ENCODE results near the gene A1BG.

A1BG gene

DNA sequence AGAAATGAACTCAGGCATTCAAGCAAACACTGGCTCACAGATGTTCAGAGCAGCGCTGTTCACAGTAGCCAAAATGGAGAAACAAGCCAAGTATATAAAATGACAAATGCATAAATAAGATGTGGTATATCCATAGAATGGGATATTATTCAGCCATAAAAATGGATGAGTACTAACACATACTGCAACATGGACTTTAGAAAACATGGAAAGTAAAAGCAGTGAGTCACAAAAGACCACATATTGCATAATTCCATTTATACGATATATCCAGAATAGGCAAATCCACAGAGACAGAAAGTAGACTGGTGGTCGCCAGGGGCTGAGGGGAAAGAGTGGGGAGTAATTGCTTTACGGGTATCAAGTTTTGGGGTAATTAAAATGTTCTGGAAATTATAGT, 20.9 kb upstream of the A1BG start:
- Histone ChIP-seq H3F3A (ENCODE audit: low read depth) (no peaks in the 10 kb centered on the region), H4K20me1 (ENCODE audit: insufficient read depth, low read length, poor library complexity, severe bottlenecking) (no peaks in the 10 kb centered on the region), H3K79me2 (ENCODE audit: insufficient read depth, low read length) (no peaks in the 10 kb centered on the region), H3K9me3 (ENCODE audit: insufficient read depth, low read depth, low read length) (no peaks in the 10 kb centered on the region), H2AFZ (ENCODE audit: low read length) (no peak overlapping the region), H3K4me3 (ENCODE audit: low read length, poor library complexity, severe bottlenecking) (no peak overlapping the region), H3K9me2 (replicated peaks; ENCODE audit: low read depth, low read length) (no peaks in the 10 kb centered on the region), H3K4me1 (ENCODE audit: insufficient read depth, low read length, poor library complexity, severe bottlenecking) (no peaks in the 10 kb centered on the region), H3K36me3 (ENCODE audit: insufficient read depth, low read length) (no peaks in the 10 kb centered on the region), H3K27me3 (ENCODE audit: insufficient read depth, low read length, poor library complexity, severe bottlenecking) (no peaks in the 10 kb centered on the region), H3K4me2 (ENCODE audit: low read depth, low read length, poor library complexity, severe bottlenecking) (no peak overlapping the region), H3K9ac (ENCODE audit: low read depth, low read length, poor library complexity, severe bottlenecking) (no peak overlapping the region)
- TF ChIP-seq, protein P1, sequence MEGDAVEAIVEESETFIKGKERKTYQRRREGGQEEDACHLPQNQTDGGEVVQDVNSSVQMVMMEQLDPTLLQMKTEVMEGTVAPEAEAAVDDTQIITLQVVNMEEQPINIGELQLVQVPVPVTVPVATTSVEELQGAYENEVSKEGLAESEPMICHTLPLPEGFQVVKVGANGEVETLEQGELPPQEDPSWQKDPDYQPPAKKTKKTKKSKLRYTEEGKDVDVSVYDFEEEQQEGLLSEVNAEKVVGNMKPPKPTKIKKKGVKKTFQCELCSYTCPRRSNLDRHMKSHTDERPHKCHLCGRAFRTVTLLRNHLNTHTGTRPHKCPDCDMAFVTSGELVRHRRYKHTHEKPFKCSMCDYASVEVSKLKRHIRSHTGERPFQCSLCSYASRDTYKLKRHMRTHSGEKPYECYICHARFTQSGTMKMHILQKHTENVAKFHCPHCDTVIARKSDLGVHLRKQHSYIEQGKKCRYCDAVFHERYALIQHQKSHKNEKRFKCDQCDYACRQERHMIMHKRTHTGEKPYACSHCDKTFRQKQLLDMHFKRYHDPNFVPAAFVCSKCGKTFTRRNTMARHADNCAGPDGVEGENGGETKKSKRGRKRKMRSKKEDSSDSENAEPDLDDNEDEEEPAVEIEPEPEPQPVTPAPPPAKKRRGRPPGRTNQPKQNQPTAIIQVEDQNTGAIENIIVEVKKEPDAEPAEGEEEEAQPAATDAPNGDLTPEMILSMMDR (conservative IDR thresholded peaks at IDR 0.05; ENCODE audit: low read length): no peak
- no peak for TF ChIP-seq EZH2phosphoT487 (IDR thresholded peaks at IDR 0.05; ENCODE audit: borderline replicate concordance)

DNA sequence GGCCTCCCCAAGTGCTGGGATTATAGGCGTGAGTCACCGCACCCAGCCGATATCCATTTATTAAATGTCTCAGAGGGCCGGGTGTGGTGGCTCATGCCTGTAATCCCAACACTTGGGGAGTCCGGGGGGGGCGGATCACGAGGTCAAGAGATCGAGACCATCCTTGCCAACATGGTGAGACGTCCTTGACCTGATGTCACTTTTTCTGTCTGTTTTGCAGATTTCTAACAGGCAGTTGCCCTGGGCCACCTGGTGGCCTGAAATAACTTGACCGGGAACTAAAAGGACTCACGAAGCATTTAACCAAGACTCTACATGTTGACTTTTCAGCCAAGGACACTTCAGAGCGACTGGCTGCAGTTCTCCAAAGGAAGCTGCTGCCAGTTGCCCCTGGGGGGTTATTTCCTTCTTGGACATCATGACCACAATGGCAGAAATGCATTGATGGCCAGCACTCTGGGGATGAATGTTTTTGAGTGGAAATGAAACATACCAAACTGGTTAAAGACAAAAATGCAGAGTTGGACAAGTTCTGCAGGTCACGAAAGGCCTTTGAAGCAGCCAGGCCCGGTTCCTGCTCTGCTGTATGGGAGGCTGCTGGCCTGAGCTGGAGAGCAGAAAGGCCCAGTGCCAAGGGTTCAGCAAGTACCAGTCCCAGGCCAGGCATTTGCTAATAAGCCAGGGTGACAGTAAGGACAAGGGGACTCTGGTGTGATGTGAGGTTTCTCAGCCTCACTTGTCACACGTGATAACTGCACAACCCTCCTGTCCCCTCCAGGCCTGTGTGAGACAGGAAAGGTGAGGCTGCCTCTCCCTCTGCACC, 19.2 kb upstream of the A1BG start:
- H3K9me2 ChIP-seq (replicated peaks; ENCODE audit: low read depth, low read length): no peaks in the 10 kb centered on the region
- TF ChIP-seq EZH2phosphoT487 (IDR thresholded peaks at IDR 0.05; ENCODE audit: borderline replicate concordance): no peak
- TF ChIP-seq, protein P1 (conservative IDR thresholded peaks at IDR 0.05; ENCODE audit: low read length): no peak; the same call in 1 of the 2 replicates
- no peak overlapping the region for H3K9ac ChIP-seq (ENCODE audit: low read depth, low read length, poor library complexity, severe bottlenecking)
- no peaks in the 10 kb centered on the region for H3K36me3 ChIP-seq (ENCODE audit: insufficient read depth, low read length)
- H4K20me1 ChIP-seq (ENCODE audit: insufficient read depth, low read length, poor library complexity, severe bottlenecking): no peaks in the 10 kb centered on the region
- no peaks in the 10 kb centered on the region for H3K4me1 ChIP-seq (ENCODE audit: insufficient read depth, low read length, poor library complexity, severe bottlenecking)
- no peaks in the 10 kb centered on the region for H3K79me2 ChIP-seq (ENCODE audit: insufficient read depth, low read length)
- H3F3A ChIP-seq (ENCODE audit: low read depth): no peaks in the 10 kb centered on the region
- H3K4me3 ChIP-seq (ENCODE audit: low read length, poor library complexity, severe bottlenecking): no peak overlapping the region
- H3K4me2 ChIP-seq (ENCODE audit: low read depth, low read length, poor library complexity, severe bottlenecking): no peak overlapping the region
- no peaks in the 10 kb centered on the region for H3K27me3 ChIP-seq (ENCODE audit: insufficient read depth, low read length, poor library complexity, severe bottlenecking)
- no peaks in the 10 kb centered on the region for H3K9me3 ChIP-seq (ENCODE audit: insufficient read depth, low read depth, low read length)
- no peak overlapping the region for H2AFZ ChIP-seq (ENCODE audit: low read length)

DNA sequence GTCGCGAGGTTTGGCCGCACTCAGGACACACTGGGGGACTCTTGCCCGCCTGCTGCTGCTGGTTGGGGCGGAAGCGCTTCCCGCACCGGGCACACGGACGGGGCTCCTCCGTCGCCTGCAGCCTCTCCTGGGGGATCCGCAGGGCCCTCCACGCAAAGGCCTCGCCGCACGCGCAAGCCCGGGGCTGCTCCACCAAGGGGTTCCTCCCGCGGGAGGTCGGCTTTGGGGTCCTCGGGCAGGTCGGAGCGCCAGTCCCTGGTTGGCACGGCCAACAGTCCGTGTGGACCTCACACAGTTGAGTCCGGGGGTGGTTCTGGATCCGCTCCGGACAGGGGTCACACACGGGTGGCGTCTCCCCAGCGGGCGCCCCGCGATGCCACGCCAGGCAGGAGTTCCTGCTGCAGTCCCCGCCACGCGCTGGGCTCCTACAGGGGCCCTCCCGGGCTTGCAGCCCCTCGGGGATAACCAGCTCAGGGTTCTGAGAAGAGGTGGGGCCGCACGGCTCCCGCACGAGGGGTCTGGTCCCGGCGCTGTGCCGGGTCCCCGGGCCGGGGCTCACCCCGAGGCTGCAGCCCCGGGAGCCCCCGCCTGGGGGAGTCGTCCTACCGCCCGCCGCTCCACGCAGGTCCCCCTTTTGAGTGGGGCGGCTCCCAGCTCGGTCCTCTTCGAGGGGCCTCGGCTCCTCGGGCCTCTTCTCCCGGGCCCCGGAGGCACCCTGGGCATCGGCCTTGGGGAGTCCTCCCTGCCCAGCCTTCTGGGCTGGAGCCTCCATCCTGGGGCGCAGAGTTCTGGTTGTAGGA, 15.5 kb upstream of the A1BG start:
- Histone ChIP-seq H3K79me2 (ENCODE audit: insufficient read depth, low read length) (no peaks in the 10 kb centered on the region), H3K9ac (ENCODE audit: low read depth, low read length, poor library complexity, severe bottlenecking) (no peak overlapping the region), H3K9me3 (ENCODE audit: insufficient read depth, low read depth, low read length) (no peaks in the 10 kb centered on the region), H3K9me2 (replicated peaks; ENCODE audit: low read depth, low read length) (no peaks in the 10 kb centered on the region), H3K27me3 (ENCODE audit: insufficient read depth, low read length, poor library complexity, severe bottlenecking) (no peaks in the 10 kb centered on the region), H3K4me2 (ENCODE audit: low read depth, low read length, poor library complexity, severe bottlenecking) (no peak overlapping the region), H3K36me3 (ENCODE audit: insufficient read depth, low read length) (no peaks in the 10 kb centered on the region), H3F3A (ENCODE audit: low read depth) (no peaks in the 10 kb centered on the region), H3K4me3 (ENCODE audit: low read length, poor library complexity, severe bottlenecking) (no peak overlapping the region), H2AFZ (ENCODE audit: low read length) (no peak overlapping the region), H3K4me1 (ENCODE audit: insufficient read depth, low read length, poor library complexity, severe bottlenecking) (peaks cover 3% of the 10 kb centered on the region), H4K20me1 (ENCODE audit: insufficient read depth, low read length, poor library complexity, severe bottlenecking) (no peaks in the 10 kb centered on the region)
- no peak for TF ChIP-seq EZH2phosphoT487 (IDR thresholded peaks at IDR 0.05; ENCODE audit: borderline replicate concordance)
- TF ChIP-seq, protein P1 (conservative IDR thresholded peaks at IDR 0.05; ENCODE audit: low read length): no peak

All from Loucy (cell line).